ENCODE data around the gene USH1C.

GRCh38 chr11:17508306-17508705 is 35.9 kb downstream of the USH1C start:
- TF ChIP-seq CTCF (IDR thresholded peaks at IDR 0.05) (no peak), POLR2A (IDR thresholded peaks at IDR 0.05) (no peak)

All from uterus (tissue), 2 donors.